OCI-LY7 (cell line): ENCODE measurements around the gene RMND1.

Source experiments
- CTCF ChIP-seq: fragments of 200-600 bp; sonication (generic); conservative IDR thresholded peaks from 2 replicates; pipeline ENCODE4 v1.5.1; 2014; ENCODE audit warnings: mild to moderate bottlenecking, antibody characterized with exemption, low read length, moderate library complexity, mixed read lengths
- EZH2phosphoT487 ChIP-seq: fragments of 200-600 bp; sonication (generic); IDR thresholded peaks from 2 replicates; pipeline ENCODE4 v1.6.1; 2018; ENCODE audit warnings: low read depth, borderline replicate concordance, mild to moderate bottlenecking, mixed run types, antibody characterized with exemption, low read length, moderate library complexity, mixed read lengths

GRCh38 chr6:151388997-151389617 is 62.8 kb downstream of the RMND1 start:
- TF ChIP-seq CTCF (no peak), EZH2phosphoT487 (no peak)
